CD4-positive, alpha-beta memory T cell (primary cell): ENCODE measurements around the gene HOXB5. TPM values are rescaled to one million over a fixed set of nuclear protein-coding genes. Genes with fewer than 3 reads are reported as not detected.

Source experiments
- CTCF ChIA-PET: fragments of 350-600 bp; sonication (Branson Sonifier 250); formaldehyde crosslinking; loops from one replicate; lab custom pipeline; 2021; ENCODE audit warnings: inconsistent platforms; ENCODE audit not compliant: partially characterized antibody; lab: Charles Lee
- POLR2A ChIA-PET: fragments of 350-600 bp; sonication (Branson Sonifier 250); formaldehyde crosslinking; loops from one replicate; lab custom pipeline; 2021; ENCODE audit not compliant: partially characterized antibody; lab: Charles Lee
- DNase-seq, 5 donors: peaks; one replicate each; pipeline versions ENCODE4 v3.0.0 to v3.0.0-alpha.2; 2020 to 2022; ENCODE audit warnings: mixed read lengths in 1 of 5
- H3K27ac ChIP-seq: one replicate; pipeline ENCODE4 v1.7.0; 2013; ENCODE audit warnings: low read depth, low read length
- H3K27me3 ChIP-seq: 2 replicates; pipeline ENCODE4 v1.7.0; 2013; ENCODE audit warnings: mild to moderate bottlenecking, low read length, moderate library complexity; ENCODE audit not compliant: insufficient read depth
- H3K36me3 ChIP-seq: 2 replicates; pipeline ENCODE4 v1.7.0; 2013; ENCODE audit warnings: mild to moderate bottlenecking, low read length, moderate library complexity; ENCODE audit not compliant: insufficient read depth
- H3K4me1 ChIP-seq: 2 replicates; pipeline ENCODE4 v1.7.0; 2013; ENCODE audit warnings: mild to moderate bottlenecking, low read length, moderate library complexity; ENCODE audit not compliant: insufficient read depth
- H3K4me3 ChIP-seq, 2 donors: one replicate each; pipeline ENCODE4 v1.7.0; 2013; ENCODE audit warnings: low read length in 2 of 2, mild to moderate bottlenecking in 1 of 2
- H3K9me3 ChIP-seq, 2 donors: one replicate each; pipeline ENCODE4 v1.7.0; 2013; ENCODE audit warnings: low read length in 2 of 2, control low read depth in 1 of 2; ENCODE audit not compliant: control insufficient read depth in 1 of 2
- H3K27ac Mint-ChIP-seq, 7 donors: one replicate each; pipeline ENCODE4 v1.8.0; 2020 to 2021; ENCODE audit warnings: mixed read lengths in 7 of 7, mild to moderate bottlenecking in 6 of 7, inconsistent platforms in 3 of 7, moderate library complexity in 3 of 7
- H3K27me3 Mint-ChIP-seq, 2 donors: one replicate each; pipeline ENCODE4 v1.8.0; 2020 to 2021; ENCODE audit warnings: mixed read lengths in 2 of 2
- H3K36me3 Mint-ChIP-seq, 2 donors: one replicate each; pipeline ENCODE4 v1.8.0; 2020 to 2021; ENCODE audit warnings: mixed read lengths in 2 of 2, inconsistent platforms in 1 of 2, mild to moderate bottlenecking in 1 of 2
- H3K4me1 Mint-ChIP-seq, 4 donors: one replicate each; pipeline ENCODE4 v1.8.0; 2020 to 2021; ENCODE audit warnings: mixed read lengths in 4 of 4, mild to moderate bottlenecking in 1 of 4
- H3K4me3 Mint-ChIP-seq, 8 donors: one replicate each; pipeline ENCODE4 v1.8.0; 2020 to 2021; ENCODE audit warnings: mixed read lengths in 8 of 8, mild to moderate bottlenecking in 7 of 8, moderate library complexity in 6 of 8, inconsistent platforms in 3 of 8
- H3K9me3 Mint-ChIP-seq, 8 donors: one replicate each; pipeline ENCODE4 v1.8.0; 2020 to 2021; ENCODE audit warnings: mixed read lengths in 8 of 8, mild to moderate bottlenecking in 5 of 8, inconsistent platforms in 3 of 8, moderate library complexity in 1 of 8
- intact Hi-C: fragments of 100-400 bp; cut with micrococcal nuclease; formaldehyde crosslinking; loops from one replicate; pipeline ENCODE4 v1.15.1; 2023
- microRNA-seq: library from miRNA; unstranded; fragments of <30 nt; microRNA quantifications from one replicate; pipeline ENCODE4 v1.2.0, GENCODE V29; 2021; ENCODE audit warnings: borderline replicate concordance, borderline number of aligned reads, borderline microRNAs expressed, mixed read lengths
- polyA plus RNA-seq, 2 donors: library from polyadenylated mRNA; unstranded; fragments of 300-500 nt; fragmentation: Illumina TruSeq; gene quantifications; one replicate each; pipeline ENCODE4 v1.2.3, GENCODE V29; 2021
- total RNA-seq, 2 experiments: library from RNA; stranded (reverse); gene quantifications; one replicate each; pipeline ENCODE4 v1.2.3, GENCODE V29; 2021

HOXB5 gene
- total and polyA plus RNA-seq, 4 experiments from 2014 or later, result not detected

- H3K27ac Mint-ChIP-seq, result peak overlapping the region; percentile 87 to 99 (median 98)
- H3K4me3 Mint-ChIP-seq, result peak overlapping the region; percentile 94 to 100 (median 98)
- Histone ChIP-seq H3K36me3 (no peaks in the 10 kb centered on the region), H3K9me3 (no peaks in the 10 kb centered on the region), H3K27ac (peak overlapping the region; percentile 86), H3K4me3 (peak overlapping the region; percentile 72 to 78), H3K27me3 (no peaks in the 10 kb centered on the region), H3K4me1 (peaks cover 20% of the 10 kb centered on the region)
- H3K27me3 Mint-ChIP-seq, result peaks cover 6 to 7% of the 10 kb centered on the region in 2 donors
- peaks cover 9 to 61% (median 33%) of the 10 kb centered on the region in 4 donors for H3K4me1 Mint-ChIP-seq
- CTCF ChIA-PET, result interaction anchor here (0.9 to 1.7 kb wide), 5 partner anchors 30 to 77 kb away, joined by 3 to 4 read pairs (median 4); no protein-coding TSS in a partner anchor
- no peaks in the 10 kb centered on the region for H3K9me3 Mint-ChIP-seq
- intact Hi-C loops, result loop anchor here (5.0 kb wide), 2 partner anchors 34 to 49 kb away; no protein-coding TSS in a partner anchor
- POLR2A ChIA-PET, result interaction anchor here (0.8 to 3.0 kb wide), 18 partner anchors 8 to 650 kb away, joined by 3 to 16 read pairs (median 4); no protein-coding TSS in a partner anchor
- peak in 3 of 5 donors; percentile 43 to 61 (median 50) for DNase-seq
- H3K36me3 Mint-ChIP-seq, result peaks cover 0 to 20% of the 10 kb centered on the region in 2 donors
Measured at GRCh38 chr17:48541577-48542113, 51.9 kb downstream of the HOXB5 start.

Small RNA genes within 50 kb of the gene (microRNA-seq; reads per million reads assigned to microRNA genes)
- gene MIR196A1, result not detected

Other genes starting within 250 kb of the HOXB5 start
- gene SKAP1, start 163.6 kb downstream of the HOXB5 start, total RNA-seq, result 10 to 100 TPM; 83.4 to 88.7 TPM
- 100 to 1,000 TPM; 242 to 336 TPM for gene SKAP1, start 163.6 kb downstream of the HOXB5 start, polyA plus RNA-seq
- not detected for gene HOXB1, start 62.8 kb downstream of the HOXB5 start, total RNA-seq
- not detected for gene HOXB1, start 62.8 kb downstream of the HOXB5 start, polyA plus RNA-seq
- 10 to 100 TPM; 34.4 to 39.2 TPM for gene HOXB2, start 48.7 kb downstream of the HOXB5 start, total RNA-seq
- gene HOXB2, start 48.7 kb downstream of the HOXB5 start, polyA plus RNA-seq, result 10 to 100 TPM; 12.7 to 36.5 TPM
- gene HOXB4, start 15.4 kb downstream of the HOXB5 start, total RNA-seq, result 1 to 10 TPM; 3.1 to 4.5 TPM
- gene HOXB4, start 15.4 kb downstream of the HOXB5 start, polyA plus RNA-seq, result under 1 TPM; 0.11 to 0.13 TPM
- gene HOXB3, start 3.5 kb downstream of the HOXB5 start, total RNA-seq, result 10 to 100 TPM; 11.2 to 14.5 TPM
- under 1 TPM in 1 of 2 donors, not detected in 1; 0.10 TPM for gene HOXB3, start 3.5 kb downstream of the HOXB5 start, polyA plus RNA-seq
- gene HOXB6, start 11.2 kb upstream of the HOXB5 start, total RNA-seq, result under 1 TPM in 1 of 2 experiments, not detected in 1; 0.38 TPM
- gene HOXB6, start 11.2 kb upstream of the HOXB5 start, polyA plus RNA-seq, result not detected
- under 1 TPM in 1 of 2 experiments, not detected in 1; 0.25 TPM for gene HOXB7, start 17.2 kb upstream of the HOXB5 start, total RNA-seq
- 1 to 10 TPM in 1 of 2 donors, under 1 TPM in 1; 0.23 to 1.3 TPM for gene HOXB7, start 17.2 kb upstream of the HOXB5 start, polyA plus RNA-seq
- gene HOXB8, start 21.5 kb upstream of the HOXB5 start, total RNA-seq, result not detected
- gene HOXB8, start 21.5 kb upstream of the HOXB5 start, polyA plus RNA-seq, result not detected
- not detected for gene HOXB9, start 32.6 kb upstream of the HOXB5 start, total RNA-seq
- gene HOXB9, start 32.6 kb upstream of the HOXB5 start, polyA plus RNA-seq, result not detected
- not detected for gene PRAC1, start 128.7 kb upstream of the HOXB5 start, total RNA-seq
- gene PRAC1, start 128.7 kb upstream of the HOXB5 start, polyA plus RNA-seq, result not detected
- not detected for gene PRAC2, start 129.4 kb upstream of the HOXB5 start, total RNA-seq
- not detected for gene PRAC2, start 129.4 kb upstream of the HOXB5 start, polyA plus RNA-seq
- gene HOXB13, start 135.0 kb upstream of the HOXB5 start, total RNA-seq, result not detected
- not detected for gene HOXB13, start 135.0 kb upstream of the HOXB5 start, polyA plus RNA-seq
- not detected for gene TTLL6, start 223.4 kb upstream of the HOXB5 start, total RNA-seq
- gene TTLL6, start 223.4 kb upstream of the HOXB5 start, polyA plus RNA-seq, result not detected
- 100 to 1,000 TPM; 107 to 118 TPM for gene CALCOCO2, start 237.3 kb upstream of the HOXB5 start, total RNA-seq
- gene CALCOCO2, start 237.3 kb upstream of the HOXB5 start, polyA plus RNA-seq, result 100 to 1,000 TPM; 169 to 196 TPM